ENCODE data around the gene RNF223. TPM values are rescaled to one million over a fixed set of nuclear protein-coding genes. Genes with fewer than 3 reads are reported as not detected.
A peak's percentile ranks its signal among the peaks of the same experiment; 100 is the strongest.

Gene RNF223
- not detected for total RNA-seq

DNA sequence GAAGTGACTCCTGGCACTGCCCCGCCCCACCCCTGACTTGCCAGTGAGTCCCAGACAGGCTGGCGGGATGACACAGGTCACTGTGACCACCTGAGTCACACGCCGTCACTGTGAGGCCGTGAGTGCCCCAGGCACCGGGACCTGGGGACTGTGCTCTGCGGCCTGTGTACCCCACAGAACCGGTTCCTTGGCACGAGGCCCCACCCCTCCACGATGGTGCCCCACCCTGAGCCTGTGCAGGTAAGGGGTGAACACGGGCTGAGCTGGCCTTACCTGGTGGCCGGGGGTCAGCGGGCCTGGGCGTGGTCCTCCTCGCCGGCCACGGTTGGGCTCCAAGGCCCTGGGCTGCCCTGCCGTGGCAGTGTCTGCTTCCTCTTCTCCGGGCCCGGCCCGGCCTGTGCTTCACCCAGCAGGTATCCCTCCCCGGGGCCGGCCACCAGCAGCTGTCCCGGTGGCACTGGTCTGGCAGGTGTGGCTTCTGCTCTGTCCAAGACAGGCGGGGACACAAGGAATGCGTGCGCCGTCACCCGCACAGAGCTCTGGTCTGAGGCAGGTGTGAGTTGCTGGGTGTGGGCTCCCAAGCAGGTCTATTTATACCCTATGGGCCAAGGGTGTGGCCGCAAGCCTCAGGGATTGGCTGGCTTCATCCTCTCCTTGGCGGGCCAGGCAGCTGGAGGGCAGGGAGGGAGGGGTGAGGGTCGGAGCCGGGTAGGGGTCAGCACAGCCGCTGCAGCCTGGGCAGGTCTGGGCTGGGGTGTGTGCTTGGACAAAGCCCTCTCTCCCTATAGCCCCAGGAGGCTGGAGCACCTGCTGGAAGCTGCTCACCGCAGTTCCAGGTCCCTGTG is at the start of gene RNF223:
Gene RNF223 (minus strand): TSS at position 564 of the 845 bp plus-strand sequence. CDS start 1,740 bp downstream, outside the sequence.
- Histone ChIP-seq H3K4me1 (ENCODE audit: insufficient read depth, low read length) (peaks cover 9% of the 10 kb centered on the region), H3K27me3 (ENCODE audit: insufficient read depth, low read length) (no peaks in the 10 kb centered on the region), H3K9me3 (ENCODE audit: low read depth, low read length) (no peaks in the 10 kb centered on the region), H3K4me3 (ENCODE audit: low read length) (no peak within 1 kb of the TSS)

DNA sequence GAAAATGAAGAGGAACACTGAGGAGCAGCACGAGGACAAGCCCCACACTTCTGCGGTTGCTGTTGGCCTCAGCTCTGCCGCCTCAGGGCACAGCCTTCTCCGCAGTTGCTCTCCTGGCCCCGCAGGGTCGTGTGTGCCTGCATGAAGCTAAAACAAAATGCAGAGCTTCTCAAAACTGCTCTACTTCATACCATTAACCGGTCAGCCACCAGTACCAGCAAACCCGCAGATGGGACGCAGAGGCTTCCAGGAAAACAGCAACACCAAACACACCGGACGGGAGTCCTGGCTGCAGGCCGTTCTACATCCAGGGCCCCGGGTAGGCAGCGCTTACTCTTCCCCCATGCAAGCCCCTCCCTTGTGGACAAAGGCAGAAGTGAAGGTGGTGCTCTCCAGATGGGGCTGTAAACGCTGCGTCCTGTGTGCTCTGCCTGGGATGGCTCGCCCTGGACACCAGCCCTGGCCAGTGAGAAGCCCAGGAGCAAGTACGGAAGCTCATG is 48.9 kb upstream of the RNF223 start:
- H3K4me1 ChIP-seq (ENCODE audit: insufficient read depth, low read length) = peaks cover 8% of the 10 kb centered on the region
- H3K27me3 ChIP-seq (ENCODE audit: insufficient read depth, low read length) = no peaks in the 10 kb centered on the region
- no peaks in the 10 kb centered on the region for H3K9me3 ChIP-seq (ENCODE audit: low read depth, low read length)
- H3K4me3 ChIP-seq (ENCODE audit: low read length) = no peak overlapping the region

DNA sequence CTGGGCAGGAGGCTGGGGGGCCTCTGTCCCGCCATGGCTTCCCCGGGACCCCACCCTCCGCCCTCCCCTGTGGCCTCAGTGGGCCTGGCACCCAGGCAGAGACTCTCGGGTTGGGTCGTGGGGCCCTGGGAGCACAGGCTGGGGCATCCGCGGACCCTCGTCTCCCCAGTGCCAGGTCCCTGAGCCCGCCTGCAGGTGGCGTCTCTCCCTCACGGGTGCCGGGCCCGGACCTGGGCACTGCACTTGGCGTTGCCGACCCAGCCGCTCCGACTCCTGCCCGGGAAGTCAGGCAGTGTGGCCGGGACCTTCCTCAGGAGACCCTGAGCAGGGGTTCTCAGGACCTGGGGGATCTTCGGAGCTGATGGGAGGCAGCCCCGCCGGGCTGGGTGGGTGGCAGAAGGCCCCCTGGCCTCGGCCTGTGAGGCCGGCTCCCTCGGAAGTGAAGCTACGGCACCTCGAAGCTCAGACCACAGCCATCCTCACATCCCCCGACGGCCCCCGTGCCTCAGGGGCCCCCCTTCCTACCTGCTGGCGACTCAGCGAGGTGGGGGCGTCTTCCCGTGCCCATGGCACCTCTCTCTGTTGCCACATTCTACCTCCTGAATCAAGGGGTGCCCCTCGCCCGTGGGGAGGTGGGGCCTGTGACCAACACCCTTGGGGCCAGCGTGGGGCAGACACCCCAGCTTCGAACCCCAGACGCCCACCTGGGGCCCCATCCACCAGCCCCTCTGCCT is 48.1 kb upstream of the RNF223 start:
- Histone ChIP-seq H3K4me1 (ENCODE audit: insufficient read depth, low read length) (peaks cover 12% of the 10 kb centered on the region), H3K27me3 (ENCODE audit: insufficient read depth, low read length) (no peaks in the 10 kb centered on the region), H3K9me3 (ENCODE audit: low read depth, low read length) (no peaks in the 10 kb centered on the region), H3K4me3 (ENCODE audit: low read length) (no peak overlapping the region)

DNA sequence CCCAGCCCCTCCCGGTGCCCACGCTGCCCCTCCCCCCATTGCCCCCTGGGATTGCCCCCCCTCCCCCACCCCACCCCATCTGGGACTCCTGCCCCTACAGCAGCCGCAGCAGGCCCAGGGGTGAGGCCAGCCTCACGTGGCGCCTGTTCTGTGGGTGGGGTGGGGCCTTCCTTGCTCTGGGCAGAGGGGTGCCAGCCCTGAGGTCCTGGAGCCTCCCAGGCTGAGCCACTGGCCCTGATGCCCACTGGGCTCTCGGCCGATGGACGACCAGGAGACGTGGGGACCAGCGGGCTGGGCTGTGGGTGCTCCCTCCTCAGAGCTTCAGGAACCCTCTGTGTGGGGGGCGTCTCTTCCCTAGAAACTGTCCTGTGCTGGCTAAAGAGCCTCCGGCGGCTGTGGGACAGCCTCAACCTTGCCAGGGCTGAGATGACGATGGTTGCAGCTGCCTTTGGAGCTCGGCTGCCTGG is 47.5 kb upstream of the RNF223 start:
- Histone ChIP-seq H3K4me3 (ENCODE audit: low read length) (no peak overlapping the region), H3K9me3 (ENCODE audit: low read depth, low read length) (no peaks in the 10 kb centered on the region), H3K4me1 (ENCODE audit: insufficient read depth, low read length) (peaks cover 16% of the 10 kb centered on the region), H3K27me3 (ENCODE audit: insufficient read depth, low read length) (no peaks in the 10 kb centered on the region)

DNA sequence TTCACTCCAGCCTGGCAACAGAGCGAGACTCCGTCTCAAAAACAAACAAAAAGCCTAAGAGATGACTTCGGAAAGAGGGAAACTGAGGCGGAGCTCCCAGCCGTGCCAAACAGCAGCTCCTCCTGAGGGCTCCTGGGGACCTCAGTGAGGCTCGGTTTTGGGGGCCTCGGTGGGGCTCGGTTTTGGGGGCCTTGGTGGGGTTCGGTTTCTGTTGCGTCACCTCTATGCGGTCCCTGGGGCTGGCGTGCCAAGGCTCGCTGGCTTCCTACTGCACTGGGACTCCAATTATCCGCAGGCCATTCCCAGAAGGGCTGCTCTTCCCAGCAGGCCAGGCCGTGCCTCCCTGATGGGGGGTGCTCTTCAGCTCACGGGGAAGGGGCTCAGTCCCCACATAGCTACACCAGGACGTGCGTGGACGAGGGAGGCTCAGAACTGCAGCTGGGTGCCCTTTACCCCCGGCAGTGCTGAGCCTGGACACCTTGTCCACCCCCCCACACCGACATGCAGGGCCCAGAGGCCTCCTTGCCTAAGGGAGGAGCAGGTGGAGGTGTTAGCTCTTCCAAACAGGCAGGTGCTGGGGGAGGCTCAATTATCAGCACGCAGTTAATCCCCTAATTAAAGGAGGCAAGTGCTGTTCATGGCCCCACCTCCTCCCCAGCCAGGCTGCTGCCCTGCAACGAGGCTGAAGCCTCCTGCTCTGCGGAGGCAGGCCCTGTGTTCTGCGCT is 46.9 kb upstream of the RNF223 start:
- H3K4me1 ChIP-seq (ENCODE audit: insufficient read depth, low read length) = peaks cover 19% of the 10 kb centered on the region
- H3K9me3 ChIP-seq (ENCODE audit: low read depth, low read length) = no peaks in the 10 kb centered on the region
- H3K27me3 ChIP-seq (ENCODE audit: insufficient read depth, low read length) = no peaks in the 10 kb centered on the region
- no peak overlapping the region for H3K4me3 ChIP-seq (ENCODE audit: low read length)

DNA sequence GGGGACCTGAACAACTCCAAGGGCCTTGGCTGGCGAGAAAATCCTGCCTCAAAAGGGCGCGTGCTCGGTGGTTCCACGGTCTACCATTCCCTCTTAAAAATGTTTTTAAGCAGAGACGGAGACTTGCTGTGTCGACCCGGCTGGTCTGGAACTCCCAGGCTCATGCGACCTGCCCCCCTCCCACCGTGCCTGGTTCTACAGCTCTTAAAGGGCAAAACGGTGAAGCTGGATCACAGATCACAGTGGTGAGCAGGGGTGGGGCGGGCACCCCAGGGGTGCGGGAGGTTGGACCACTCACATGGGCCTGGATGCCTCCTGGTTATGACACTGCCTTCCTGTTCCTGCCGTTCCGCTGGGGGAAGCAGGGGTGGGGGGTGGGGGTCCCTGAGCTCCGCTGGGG is 46.0 kb upstream of the RNF223 start:
- Histone ChIP-seq H3K4me3 (ENCODE audit: low read length) (no peak overlapping the region), H3K9me3 (ENCODE audit: low read depth, low read length) (no peaks in the 10 kb centered on the region), H3K4me1 (ENCODE audit: insufficient read depth, low read length) (peaks cover 20% of the 10 kb centered on the region), H3K27me3 (ENCODE audit: insufficient read depth, low read length) (no peaks in the 10 kb centered on the region)

DNA sequence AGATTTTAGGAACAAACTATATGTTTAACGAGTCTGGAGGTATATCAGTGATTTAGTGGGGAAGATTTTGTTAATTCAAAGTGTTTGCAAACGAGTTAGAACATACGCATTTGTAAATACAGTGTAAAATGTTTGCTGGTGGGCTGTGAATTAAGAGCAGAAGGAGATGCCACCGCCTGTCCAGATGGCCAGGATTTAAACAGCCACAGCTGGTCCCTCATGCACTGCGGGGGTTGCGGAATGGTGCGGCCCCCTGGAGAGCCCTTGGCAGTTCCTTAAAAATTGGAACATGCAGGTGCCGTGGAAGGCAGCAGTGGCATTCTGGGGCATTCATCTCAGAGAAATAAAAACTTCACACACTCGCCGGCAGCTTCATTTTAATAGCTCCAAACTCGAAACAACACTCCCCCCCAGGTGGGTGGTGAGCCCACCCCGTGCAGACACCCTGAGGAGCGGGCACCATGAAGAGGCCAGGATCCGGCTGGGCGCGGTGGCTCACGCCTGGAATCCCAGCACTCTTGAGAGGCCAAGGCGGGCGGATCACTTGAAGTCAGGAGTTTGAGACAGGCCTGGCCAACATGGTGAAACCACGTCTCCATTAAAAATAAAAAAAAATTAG is 45.3 kb upstream of the RNF223 start:
- Histone ChIP-seq H3K4me1 (ENCODE audit: insufficient read depth, low read length) (peaks cover 22% of the 10 kb centered on the region), H3K9me3 (ENCODE audit: low read depth, low read length) (no peaks in the 10 kb centered on the region), H3K4me3 (ENCODE audit: low read length) (no peak overlapping the region), H3K27me3 (ENCODE audit: insufficient read depth, low read length) (no peaks in the 10 kb centered on the region)

DNA sequence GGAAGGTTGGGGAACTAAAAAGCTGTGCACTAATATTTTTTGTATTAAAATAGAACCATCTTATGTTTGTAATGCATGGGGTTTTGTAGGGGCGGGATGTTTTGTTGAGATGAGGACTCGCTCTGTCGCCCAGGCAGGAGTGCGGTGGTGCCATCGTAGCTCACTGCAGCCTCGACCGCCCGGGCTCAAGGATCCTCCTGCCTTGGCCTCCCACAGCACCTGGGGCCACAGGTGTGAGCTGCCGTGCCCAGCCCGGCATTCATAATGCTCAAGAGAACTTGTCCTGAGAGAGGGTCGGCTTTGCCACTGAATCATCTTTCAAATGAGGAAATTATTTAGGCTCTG is 44.7 kb upstream of the RNF223 start:
- Histone ChIP-seq H3K27me3 (ENCODE audit: insufficient read depth, low read length) (no peaks in the 10 kb centered on the region), H3K9me3 (ENCODE audit: low read depth, low read length) (no peaks in the 10 kb centered on the region), H3K4me1 (ENCODE audit: insufficient read depth, low read length) (peaks cover 22% of the 10 kb centered on the region), H3K4me3 (ENCODE audit: low read length) (no peak overlapping the region)

DNA sequence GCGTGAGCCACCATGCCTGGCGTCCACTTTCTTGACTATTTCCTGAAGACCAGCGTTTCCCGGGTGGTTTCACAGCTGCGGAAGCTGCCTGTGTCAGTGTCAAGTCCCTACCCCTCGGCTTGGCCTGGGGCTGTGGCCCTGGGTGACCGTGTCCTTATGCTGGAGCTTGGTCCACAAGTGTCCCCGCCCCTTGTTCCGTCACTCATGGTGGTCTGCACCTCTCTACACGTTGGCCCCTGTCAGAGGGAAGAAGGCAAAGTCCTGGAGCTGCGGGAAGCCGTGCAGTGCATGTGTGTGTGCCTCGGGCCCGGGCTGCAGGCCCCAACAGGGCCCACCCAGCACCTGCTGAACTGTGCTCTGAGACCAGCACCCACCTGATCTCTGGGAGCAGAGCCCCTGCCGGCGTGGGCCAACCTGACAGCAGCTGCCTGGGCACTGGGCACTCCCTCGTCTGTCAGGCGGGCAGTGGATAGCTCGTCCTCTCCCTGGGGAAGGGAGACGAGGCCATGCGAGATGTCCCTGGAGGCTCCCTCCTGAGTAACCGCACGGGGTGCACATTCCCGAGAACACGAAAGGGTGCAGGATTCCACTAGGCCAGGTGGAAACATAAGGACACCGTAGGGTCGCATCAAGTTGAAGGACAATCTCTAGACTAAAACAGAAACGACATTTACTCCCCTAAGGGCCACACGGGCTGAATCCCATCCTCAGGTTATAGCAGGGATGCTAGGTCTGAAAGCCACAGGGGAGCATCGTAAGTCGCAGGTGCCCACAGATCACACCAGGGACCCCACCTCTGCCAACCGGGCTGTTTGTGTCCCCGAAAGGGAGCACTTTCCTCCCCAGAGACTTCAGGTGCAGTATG is 44.1 kb upstream of the RNF223 start:
- H3K4me1 ChIP-seq (ENCODE audit: insufficient read depth, low read length) = peaks cover 22% of the 10 kb centered on the region
- H3K4me3 ChIP-seq (ENCODE audit: low read length) = no peak overlapping the region
- no peaks in the 10 kb centered on the region for H3K27me3 ChIP-seq (ENCODE audit: insufficient read depth, low read length)
- no peaks in the 10 kb centered on the region for H3K9me3 ChIP-seq (ENCODE audit: low read depth, low read length)

DNA sequence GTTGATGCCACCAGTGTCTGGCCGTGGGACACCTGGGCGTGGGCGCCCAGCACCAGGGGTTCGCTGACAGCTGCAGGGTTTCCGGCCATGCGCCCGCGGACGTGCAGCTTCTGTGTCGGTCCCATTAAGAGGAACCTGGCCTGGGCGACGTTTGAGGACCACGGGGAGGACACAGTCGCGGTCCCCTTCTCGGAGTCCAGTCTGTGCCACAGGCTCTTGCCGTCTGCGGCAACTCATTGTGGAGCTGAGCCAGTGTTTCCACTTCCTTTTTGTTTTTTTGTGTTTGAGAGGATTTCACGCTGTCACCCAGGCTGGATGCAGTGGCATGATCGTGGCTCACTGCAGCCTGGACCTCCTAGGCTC is 43.3 kb upstream of the RNF223 start:
- Histone ChIP-seq H3K4me3 (ENCODE audit: low read length) (no peak overlapping the region), H3K9me3 (ENCODE audit: low read depth, low read length) (no peaks in the 10 kb centered on the region), H3K27me3 (ENCODE audit: insufficient read depth, low read length) (no peaks in the 10 kb centered on the region), H3K4me1 (ENCODE audit: insufficient read depth, low read length) (peaks cover 18% of the 10 kb centered on the region)

DNA sequence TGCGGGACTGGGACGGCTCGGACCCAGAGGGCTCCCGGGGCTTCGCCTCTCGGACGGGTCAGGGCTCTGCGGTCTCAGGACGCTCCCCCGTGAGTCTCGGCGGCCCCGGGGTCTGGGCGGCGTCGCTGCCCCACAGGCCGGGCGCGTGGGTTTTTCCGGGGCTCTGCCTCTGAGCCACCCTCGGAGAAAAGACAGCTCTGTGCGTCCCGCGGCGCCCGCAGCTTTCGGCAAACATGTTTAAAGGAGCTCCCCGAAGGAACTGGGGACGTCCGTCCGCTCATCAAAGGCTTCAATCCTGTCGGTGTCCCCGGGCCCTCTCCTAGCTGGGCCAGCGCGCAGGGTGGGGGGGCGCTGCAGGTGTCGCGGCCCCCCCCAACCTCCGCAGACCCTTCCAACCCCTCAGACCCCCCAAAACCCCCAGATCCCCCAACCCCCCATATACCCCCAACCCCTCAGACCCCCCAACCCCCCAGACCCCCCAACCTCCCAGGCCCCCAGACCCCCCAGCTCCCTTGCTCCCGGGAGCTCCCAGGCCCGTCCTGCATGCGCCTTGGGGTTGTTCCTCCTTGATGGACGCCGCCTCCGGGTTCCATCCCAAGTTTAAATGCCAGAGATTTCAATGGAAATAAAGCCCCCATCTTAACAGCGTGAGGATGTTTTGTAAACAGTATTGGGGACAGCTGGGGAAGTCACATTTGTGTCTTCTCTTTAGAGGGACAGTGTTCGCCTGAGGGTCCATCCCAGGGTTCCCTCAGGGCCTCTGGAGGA is 42.8 kb upstream of the RNF223 start:
- peak overlapping the region; percentile 57 for H3K4me3 ChIP-seq (ENCODE audit: low read length)
- H3K9me3 ChIP-seq (ENCODE audit: low read depth, low read length) = no peaks in the 10 kb centered on the region
- no peaks in the 10 kb centered on the region for H3K27me3 ChIP-seq (ENCODE audit: insufficient read depth, low read length)
- H3K4me1 ChIP-seq (ENCODE audit: insufficient read depth, low read length) = peaks cover 14% of the 10 kb centered on the region

DNA sequence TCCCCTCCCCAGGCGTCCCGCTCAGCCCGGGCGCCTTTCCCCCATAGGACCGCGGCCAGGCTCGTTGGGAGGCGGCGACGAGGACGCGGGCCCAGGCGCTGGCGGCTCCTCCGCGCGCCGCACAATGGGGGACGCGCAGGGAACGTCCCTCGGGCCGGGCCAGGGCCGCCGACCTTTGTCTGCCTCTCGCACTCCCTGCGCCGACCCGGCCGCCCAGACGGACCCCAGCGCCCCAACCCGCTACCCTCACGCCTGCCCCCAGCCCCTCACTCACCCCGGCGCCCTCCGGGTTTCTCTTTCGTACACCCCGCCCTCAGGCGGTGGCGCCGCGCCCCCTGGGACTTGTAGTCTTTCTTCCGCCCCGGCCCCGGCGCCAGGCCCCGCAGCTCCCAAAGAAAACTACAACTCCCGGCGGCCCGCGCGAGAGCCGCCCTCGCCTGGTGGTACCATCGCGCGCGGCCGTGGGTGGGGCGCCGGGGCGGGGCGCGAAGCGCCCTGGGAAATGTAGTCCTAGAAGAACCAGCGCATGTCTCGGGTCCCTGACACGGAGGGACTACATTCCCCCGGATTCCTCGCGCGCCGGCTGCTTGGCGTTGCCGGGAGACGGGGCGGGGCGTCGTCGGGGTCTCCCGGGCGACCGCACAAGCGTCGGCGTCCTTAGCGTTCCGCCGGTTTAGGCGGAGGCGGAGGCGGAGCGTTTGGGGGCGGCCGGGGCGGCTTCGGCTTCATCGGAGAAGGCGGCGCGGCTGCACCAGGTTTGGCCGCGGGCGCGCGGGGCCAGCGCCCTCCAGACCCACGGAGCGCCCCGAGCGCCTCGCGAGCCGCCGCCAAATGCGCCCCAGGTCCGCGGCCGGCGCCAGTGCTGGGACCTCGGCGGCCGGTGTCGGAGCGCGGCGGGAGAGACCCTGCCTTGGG is 41.9 kb upstream of the RNF223 start, which contains the start of gene C1orf159:
Gene C1orf159 (minus strand): TSS at position 304 of the 915 bp plus-strand sequence. CDS start 24,546 bp downstream, outside the sequence.
- Histone ChIP-seq H3K27me3 (ENCODE audit: insufficient read depth, low read length) (no peaks in the 10 kb centered on the region), H3K4me1 (ENCODE audit: insufficient read depth, low read length) (peaks cover 14% of the 10 kb centered on the region), H3K4me3 (ENCODE audit: low read length) (peak within 1 kb of the TSS; percentile 57), H3K9me3 (ENCODE audit: low read depth, low read length) (no peaks in the 10 kb centered on the region)

Measured in mononuclear cell (primary cell).